HUES6 (cell line): ENCODE measurements around the gene LDHB.
A peak's percentile ranks its signal among the peaks of the same experiment; 100 is the strongest.
"Not testable (repeated sequence)": the region's sequence is repeated elsewhere in the genome, so short reads cannot be mapped to it uniquely, and the experiment has no call there.

Source experiments
- H3K27ac ChIP-seq: 2 replicates; pipeline ENCODE4 v1.7.0; 2013; ENCODE audit warnings: low read depth, mild to moderate bottlenecking, low read length, inconsistent platforms
- H3K27me3 ChIP-seq: 2 replicates; pipeline ENCODE4 v1.6.1; 2013; ENCODE audit warnings: low read length; ENCODE audit not compliant: control insufficient read depth, insufficient read depth
- H3K36me3 ChIP-seq: 2 replicates; pipeline ENCODE4 v1.6.1; 2013; ENCODE audit warnings: low read length; ENCODE audit not compliant: control insufficient read depth, insufficient read depth
- H3K4me1 ChIP-seq: 2 replicates; pipeline ENCODE4 v1.6.1; 2013; ENCODE audit warnings: low read length; ENCODE audit not compliant: control insufficient read depth, insufficient read depth
- H3K4me3 ChIP-seq: 2 replicates; pipeline ENCODE4 v1.5.1; 2013; ENCODE audit warnings: low read depth, low read length
- H3K9ac ChIP-seq: one replicate; pipeline ENCODE4 v1.6.1; 2013; ENCODE audit warnings: mild to moderate bottlenecking, low read length
- H3K9me3 ChIP-seq: 2 replicates; pipeline ENCODE4 v1.6.1; 2013; ENCODE audit warnings: low read depth, low read length; ENCODE audit not compliant: control insufficient read depth, insufficient read depth

The LDHB gene

DNA sequence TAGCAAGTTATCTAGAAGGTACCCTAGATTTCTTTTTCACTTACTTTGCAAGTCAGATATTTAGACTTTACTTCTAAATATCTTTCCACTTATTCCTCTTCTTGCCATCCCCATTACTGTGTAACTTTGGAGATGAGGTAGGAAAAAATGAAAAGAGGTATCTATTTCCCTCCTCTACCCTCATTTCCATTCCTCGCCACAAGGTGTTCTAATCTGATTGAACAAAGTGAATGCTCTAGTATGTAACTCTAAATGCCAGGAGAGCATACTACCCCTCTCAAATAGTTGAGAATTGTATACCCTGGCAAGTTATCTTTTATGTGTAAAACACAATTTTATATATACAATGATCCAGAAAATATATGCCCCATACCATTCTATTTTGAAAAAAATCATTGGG is 1.7 kb upstream of the LDHB start:
- no peak overlapping the region for H3K4me3 ChIP-seq
- no peaks in the 10 kb centered on the region for H3K27me3 ChIP-seq
- peaks cover 13% of the 10 kb centered on the region; the same call in 1 of the 2 replicates for H3K4me1 ChIP-seq
- H3K9ac ChIP-seq: no peak overlapping the region
- peaks cover 15% of the 10 kb centered on the region for H3K36me3 ChIP-seq
- H3K9me3 ChIP-seq: no peaks in the 10 kb centered on the region
- no peak overlapping the region for H3K27ac ChIP-seq

GRCh38 chr12:21656905-21657325 is 727 bp downstream of the LDHB start:
- Histone ChIP-seq H3K36me3 (peaks cover 40% of the 10 kb centered on the region), H3K27ac (peak overlapping the region; percentile 97), H3K9me3 (no peaks in the 10 kb centered on the region), H3K9ac (peak overlapping the region; percentile 99), H3K4me1 (peaks cover 21% of the 10 kb centered on the region), H3K4me3 (peak overlapping the region; percentile 93), H3K27me3 (no peaks in the 10 kb centered on the region)

GRCh38 chr12:21655591-21655990 is 2.1 kb downstream of the LDHB start:
- Histone ChIP-seq H3K36me3 (peaks cover 53% of the 10 kb centered on the region), H3K4me3 (peak overlapping the region; percentile 93), H3K27me3 (no peaks in the 10 kb centered on the region), H3K4me1 (peaks cover 29% of the 10 kb centered on the region), H3K9ac (no peak overlapping the region), H3K9me3 (no peaks in the 10 kb centered on the region), H3K27ac (no peak overlapping the region)

- Histone ChIP-seq H3K9ac (no peak overlapping the region), H3K4me1 (peaks cover 44% of the 10 kb centered on the region), H3K4me3 (no peak overlapping the region), H3K9me3 (no peaks in the 10 kb centered on the region), H3K27me3 (no peaks in the 10 kb centered on the region), H3K27ac (no peak overlapping the region), H3K36me3 (peaks cover 88% of the 10 kb centered on the region)
Measured at GRCh38 chr12:21651821-21652220, 5.8 kb downstream of the LDHB start.

DNA sequence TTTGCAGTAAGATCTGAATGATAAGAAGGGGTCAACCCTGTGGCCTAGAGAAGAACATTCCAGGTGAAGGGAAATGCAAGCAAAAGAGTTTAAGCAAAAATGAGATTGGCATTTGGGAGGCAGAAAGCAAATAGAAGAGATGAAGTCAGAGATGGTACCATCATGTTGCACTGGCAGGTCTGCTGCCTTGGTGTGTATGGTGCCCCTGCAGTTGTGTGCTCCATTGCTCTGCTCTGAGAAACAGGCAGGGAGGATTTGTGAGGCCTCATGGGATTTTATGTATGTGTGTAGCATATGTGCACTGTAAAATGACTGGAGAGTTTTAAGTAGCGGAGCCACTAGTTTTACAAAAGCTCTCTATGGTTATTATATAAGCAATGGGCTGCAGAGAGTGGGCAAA is 6.6 kb downstream of the LDHB start:
- Histone ChIP-seq H3K27ac (no peak overlapping the region), H3K9me3 (no peaks in the 10 kb centered on the region), H3K36me3 (peaks cover 96% of the 10 kb centered on the region), H3K9ac (no peak overlapping the region), H3K4me3 (0 out of 2 replicates have a peak overlapping the region, but pooled peaks have one; percentile 12), H3K4me1 (peaks cover 48% of the 10 kb centered on the region), H3K27me3 (no peaks in the 10 kb centered on the region)

DNA sequence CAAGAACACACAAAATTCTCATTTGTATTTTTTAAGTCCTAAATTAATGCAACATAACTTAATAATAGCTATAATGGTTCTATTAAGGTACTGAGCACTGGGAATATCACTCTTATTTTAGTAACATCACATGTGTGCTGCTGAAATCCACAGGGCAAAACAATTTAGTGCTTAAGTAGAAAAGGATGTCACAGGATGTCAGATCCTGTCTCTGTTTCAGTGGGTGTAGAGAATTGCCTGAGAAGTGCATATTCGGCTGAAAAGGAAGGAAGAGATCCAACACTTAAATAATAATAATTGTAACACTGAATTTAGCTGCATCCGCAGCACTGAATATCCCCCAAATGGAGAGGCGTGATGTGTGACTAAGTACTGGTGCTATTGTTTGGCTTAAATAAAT is 8.6 kb downstream of the LDHB start:
- peaks cover 49% of the 10 kb centered on the region for H3K4me1 ChIP-seq
- H3K9me3 ChIP-seq: no peaks in the 10 kb centered on the region
- H3K36me3 ChIP-seq: peaks cover 97% of the 10 kb centered on the region
- H3K27ac ChIP-seq: no peak overlapping the region
- no peak overlapping the region for H3K9ac ChIP-seq
- H3K4me3 ChIP-seq: no peak overlapping the region
- no peaks in the 10 kb centered on the region for H3K27me3 ChIP-seq

DNA sequence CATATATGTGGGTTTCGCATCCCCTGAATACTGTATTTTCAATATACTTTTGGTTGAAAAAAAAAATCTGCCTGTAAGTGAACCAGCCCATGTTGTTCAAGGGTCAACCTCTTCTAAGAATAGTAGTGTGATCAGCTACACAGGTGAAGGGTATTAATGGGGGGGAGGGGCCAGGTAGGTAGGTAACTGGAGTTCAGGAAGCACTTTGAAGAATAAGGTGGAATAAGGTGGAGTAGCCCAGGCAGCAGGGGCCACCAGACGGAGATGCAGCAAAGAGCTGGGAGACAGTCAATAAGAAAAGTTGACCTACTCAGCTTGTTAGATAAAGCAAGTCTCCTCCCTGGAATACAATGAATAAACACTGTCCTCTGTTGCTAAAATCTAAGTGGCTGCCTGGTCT is 9.3 kb downstream of the LDHB start:
- H3K4me3 ChIP-seq: no peak overlapping the region
- H3K9me3 ChIP-seq: no peaks in the 10 kb centered on the region
- no peaks in the 10 kb centered on the region for H3K27me3 ChIP-seq
- H3K27ac ChIP-seq: no peak overlapping the region
- no peak overlapping the region for H3K9ac ChIP-seq
- H3K36me3 ChIP-seq: peaks cover 97% of the 10 kb centered on the region
- H3K4me1 ChIP-seq: peaks cover 49% of the 10 kb centered on the region

DNA sequence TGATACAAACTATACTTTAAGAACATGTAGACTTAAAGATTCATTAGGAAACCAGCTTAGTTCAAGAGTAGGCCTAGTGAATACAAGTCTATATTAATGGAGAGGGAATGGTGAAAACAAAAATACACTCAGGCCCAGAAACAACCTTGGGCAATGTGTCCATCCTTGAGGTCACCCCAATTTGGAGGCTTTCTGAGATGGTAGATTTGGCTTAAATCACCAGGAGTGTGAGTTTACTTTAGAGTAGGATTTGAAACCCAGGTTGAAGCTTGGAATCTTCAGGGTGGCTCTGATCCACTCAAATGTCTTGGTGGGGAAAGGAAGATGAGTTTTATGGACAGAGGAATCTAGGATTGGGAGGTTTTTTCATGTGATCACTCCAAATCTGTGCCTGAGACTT is 10.5 kb downstream of the LDHB start:
- H3K9ac ChIP-seq: no peak overlapping the region
- no peak overlapping the region for H3K4me3 ChIP-seq
- H3K4me1 ChIP-seq: peaks cover 46% of the 10 kb centered on the region
- H3K27me3 ChIP-seq: no peaks in the 10 kb centered on the region
- H3K9me3 ChIP-seq: no peaks in the 10 kb centered on the region
- H3K36me3 ChIP-seq: peaks cover 97% of the 10 kb centered on the region
- H3K27ac ChIP-seq: no peak overlapping the region

GRCh38 chr12:21645041-21645500 is 12.6 kb downstream of the LDHB start:
- Histone ChIP-seq H3K9ac (peak overlapping the region; percentile 66), H3K4me3 (peak overlapping the region; percentile 8; the same call in 1 of the 2 replicates), H3K27ac (peak overlapping the region; percentile 32; the same call in 1 of the 2 replicates), H3K36me3 (peaks cover 96% of the 10 kb centered on the region), H3K4me1 (peaks cover 35% of the 10 kb centered on the region)
- H3K27me3 ChIP-seq, H3K9me3 ChIP-seq: not testable (repeated sequence)

DNA sequence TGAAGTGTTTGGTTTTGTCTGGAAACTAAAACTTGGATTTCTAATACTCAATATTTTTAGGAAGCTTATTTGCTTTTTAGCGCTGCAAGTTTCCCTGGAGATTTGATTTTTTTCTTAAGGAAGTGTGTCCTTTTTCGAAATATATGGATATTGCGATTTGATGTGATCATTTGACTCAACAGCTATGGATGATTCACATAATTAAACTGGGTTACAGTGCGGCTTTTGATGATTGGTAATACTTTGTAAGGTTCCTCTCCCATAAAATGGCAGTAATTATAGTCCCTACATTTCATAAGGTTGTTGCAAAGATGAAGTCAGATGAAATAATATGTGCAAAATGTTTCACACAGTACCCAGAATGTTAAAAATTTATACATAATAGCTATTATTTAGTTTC is 13.1 kb downstream of the LDHB start:
- peak overlapping the region; percentile 50; the same call in 1 of the 2 replicates for H3K27ac ChIP-seq
- no peaks in the 10 kb centered on the region for H3K9me3 ChIP-seq
- peaks cover 95% of the 10 kb centered on the region for H3K36me3 ChIP-seq
- H3K4me3 ChIP-seq: no peak overlapping the region
- H3K9ac ChIP-seq: no peak overlapping the region
- H3K4me1 ChIP-seq: peaks cover 35% of the 10 kb centered on the region
- H3K27me3 ChIP-seq: no peaks in the 10 kb centered on the region

DNA sequence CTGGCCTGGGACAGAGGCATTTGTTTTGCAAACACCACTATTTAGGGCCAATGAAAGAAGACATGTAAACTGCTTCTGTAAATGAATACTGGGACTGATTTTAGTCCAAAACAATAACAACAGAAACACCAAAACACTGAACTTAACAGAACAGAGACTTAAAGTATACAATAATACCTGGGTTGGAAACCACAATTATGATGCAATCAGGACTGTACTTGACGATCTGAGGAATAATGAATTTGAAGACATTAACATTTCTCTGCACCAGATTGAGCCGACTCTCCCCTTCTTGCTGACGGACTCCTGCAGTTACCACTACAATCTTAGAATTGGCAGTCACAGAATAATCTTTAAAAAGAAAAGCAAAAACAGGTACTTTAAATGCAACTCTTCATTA is 13.9 kb downstream of the LDHB start:
- Histone ChIP-seq H3K27ac (peak overlapping the region; percentile 50; the same call in 1 of the 2 replicates), H3K9me3 (no peaks in the 10 kb centered on the region), H3K27me3 (no peaks in the 10 kb centered on the region), H3K4me1 (peaks cover 34% of the 10 kb centered on the region), H3K36me3 (peaks cover 95% of the 10 kb centered on the region), H3K9ac (no peak overlapping the region), H3K4me3 (no peak overlapping the region)
